NOMO-1 treated with dmso at 0.1 percent for 144 hours (cell line): ENCODE data around the gene PRKAB1.

Experiments used
- DNase-seq: peaks from one replicate; lab custom pipeline; 2025; ENCODE audit not compliant: unreplicated experiment; lab: John Stamatoyannopoulos, UW

The PRKAB1 gene

DNA sequence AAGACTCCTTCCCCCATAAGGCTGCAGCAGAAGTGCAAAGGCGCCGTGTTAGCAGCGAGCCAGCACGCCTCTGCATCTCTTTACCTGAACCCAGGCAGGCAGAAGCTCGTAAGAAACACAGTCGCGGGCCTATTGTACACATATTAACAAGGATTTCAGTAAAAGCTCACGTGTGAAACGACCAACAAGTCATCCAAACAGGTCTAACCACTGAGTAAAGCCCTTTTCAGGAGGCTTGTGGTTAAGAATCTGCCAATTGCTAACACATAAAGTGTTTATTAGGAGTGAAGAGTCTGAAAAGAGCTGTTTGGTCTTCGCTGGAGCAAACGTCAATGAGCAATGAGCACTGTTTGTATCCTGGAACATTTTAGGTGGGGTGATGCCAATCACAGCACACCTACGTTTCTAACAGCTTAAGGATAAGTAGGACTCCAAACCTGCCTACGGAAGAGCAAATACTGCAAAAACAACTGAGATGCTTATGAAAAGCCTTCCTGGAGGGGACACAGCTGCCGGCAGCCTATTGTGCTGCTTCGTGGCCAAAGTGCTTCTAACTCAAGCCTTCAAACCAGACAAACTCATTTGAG is 43.1 kb downstream of the PRKAB1 start:
- no peak for DNase-seq

DNA sequence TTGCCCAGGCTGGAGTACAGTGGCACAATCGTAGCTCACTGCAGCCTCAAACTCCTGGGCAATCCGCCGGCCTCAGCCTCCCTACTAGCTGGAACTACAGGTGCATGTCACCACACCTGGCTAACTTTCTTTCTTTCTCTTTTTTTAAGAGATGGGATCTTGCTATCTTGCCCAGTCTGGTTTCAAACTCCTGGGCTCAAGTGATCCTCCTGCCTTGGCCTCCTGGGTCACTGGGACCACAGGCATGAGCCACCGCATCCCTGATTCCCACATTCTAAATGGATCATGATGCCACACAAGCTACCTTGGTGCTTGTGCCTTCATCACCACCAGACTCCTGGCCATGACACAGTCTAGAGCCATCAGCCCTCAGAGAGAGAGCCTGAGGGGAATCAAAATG is 43.8 kb downstream of the PRKAB1 start:
- DNase-seq = no peak

DNA sequence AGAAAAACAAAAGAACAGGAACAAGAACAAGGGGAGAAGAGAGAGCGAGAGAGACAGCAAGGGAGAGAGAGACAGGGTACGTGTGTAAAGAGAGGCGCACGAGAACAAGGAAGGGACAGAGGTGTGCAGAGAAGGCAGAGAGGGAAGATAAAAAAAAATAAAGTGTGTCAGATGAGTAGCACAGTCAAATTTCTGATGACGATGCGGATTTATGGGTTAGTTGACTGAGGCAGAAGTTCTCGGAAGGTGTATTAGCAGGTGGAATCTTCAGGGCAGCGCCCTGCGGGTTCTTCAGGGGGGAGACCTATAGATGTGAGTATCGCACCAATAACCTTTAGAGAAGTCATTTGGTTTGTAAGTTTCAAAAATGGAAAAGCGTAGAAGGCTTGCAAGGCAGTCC is 44.8 kb downstream of the PRKAB1 start:
- DNase-seq = no peak

DNA sequence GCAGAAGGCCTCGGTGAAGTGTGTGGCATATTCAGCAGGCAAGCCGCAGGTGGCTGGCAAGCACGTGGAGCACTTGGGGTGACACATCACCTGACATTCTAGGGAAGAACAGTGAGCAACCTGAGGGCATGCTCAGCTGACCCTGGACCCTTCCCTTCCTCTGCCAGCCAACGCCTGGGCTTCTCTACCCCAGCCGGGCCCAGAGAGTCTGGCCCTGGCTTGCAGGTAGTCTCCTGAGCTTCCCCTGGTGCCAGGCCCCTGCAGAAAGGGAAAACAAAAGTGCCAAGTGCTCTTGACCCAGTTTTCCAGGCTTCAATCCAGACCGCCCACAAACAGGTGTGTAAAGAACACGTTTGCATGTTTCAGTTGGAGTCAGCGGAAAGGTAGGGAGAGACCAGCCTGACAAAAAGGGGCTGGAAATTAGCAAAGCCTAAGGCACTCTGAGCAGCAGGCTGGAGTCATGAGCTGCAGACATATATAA is 45.7 kb downstream of the PRKAB1 start:
- DNase-seq = no peak

DNA sequence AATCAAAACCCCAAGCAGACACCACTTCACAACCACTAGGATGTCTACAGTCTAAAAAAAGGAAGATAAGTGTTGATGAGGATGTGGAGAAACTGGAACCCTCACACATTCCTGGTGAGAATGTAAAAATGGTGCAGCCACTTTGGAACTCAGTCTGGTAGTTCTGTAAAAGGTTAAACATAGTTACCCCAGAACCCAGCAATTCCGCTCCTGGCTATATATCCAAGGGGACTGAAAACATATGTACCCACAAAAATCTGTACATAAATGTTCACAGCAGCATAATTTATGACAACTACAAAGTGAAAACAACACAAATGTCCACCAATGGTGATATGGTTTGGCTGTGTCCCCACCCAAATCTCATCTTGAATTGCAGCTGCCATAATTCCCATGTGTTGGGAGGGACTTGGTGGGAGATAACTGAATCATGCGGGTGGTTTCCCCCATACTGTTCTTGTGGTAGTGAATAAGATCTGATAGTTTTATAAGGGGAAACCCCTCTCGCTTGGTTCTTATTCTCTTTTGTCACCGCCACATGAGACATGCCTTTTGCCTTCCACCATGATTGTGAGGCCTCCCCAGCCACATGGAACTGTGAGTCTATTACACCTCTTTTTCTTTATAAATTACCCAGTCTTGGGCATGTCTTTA is 46.8 kb downstream of the PRKAB1 start:
- DNase-seq = no peak

DNA sequence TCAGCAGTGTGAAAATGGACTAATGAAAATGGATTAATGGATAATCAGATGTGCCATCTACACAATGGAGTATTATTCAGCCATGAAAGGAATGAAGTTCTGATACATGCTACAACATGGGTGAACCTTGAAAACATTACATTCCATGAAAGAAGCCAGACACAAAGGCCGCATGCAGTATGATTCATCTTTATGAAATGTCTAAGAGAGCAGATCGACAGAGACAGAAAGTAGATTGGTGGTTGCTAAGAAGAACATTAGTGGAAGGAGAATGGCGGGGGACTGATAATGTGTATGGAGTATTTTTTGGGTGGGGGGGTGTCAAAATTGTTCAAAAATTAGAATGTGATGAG is 47.3 kb downstream of the PRKAB1 start:
- no peak for DNase-seq

DNA sequence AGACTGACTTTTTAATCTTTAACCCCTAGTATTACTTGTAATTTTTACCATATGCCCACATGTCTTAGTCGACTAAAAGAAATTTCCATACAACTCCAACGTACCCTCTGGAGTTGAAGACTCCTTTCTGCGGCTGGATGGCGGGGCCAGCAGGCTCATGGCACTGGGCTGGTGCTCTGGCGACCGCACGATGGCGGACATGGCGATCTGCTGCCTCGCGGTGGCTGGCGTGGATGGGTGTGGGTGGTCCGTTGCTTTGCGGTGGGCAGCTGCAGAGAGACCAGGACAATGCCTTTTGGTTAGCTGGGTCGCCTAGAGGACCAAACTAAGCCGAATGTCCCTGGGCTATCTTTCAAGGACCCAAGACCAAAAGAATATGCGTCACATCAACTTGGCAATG is 50.2 kb downstream of the PRKAB1 start:
- no peak for DNase-seq

DNA sequence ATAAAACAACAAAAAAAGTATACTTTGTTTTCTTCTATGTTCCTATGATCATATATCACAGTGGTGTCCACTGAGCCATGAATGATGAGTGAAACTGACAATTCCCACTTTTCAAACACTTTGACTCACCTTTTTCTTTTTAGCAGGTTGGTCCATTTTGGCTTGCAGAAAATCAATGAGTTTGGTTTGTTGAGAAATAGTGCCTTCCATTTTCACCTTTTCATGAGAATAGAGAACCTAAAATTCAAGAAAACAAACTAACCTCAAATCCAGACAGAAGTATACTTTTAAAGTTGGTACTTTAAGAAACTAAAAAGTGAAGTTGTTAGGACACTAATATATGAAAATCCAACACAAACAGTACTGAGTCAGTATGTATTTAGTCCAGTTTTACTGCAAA is 52.4 kb downstream of the PRKAB1 start:
- DNase-seq = no peak

DNA sequence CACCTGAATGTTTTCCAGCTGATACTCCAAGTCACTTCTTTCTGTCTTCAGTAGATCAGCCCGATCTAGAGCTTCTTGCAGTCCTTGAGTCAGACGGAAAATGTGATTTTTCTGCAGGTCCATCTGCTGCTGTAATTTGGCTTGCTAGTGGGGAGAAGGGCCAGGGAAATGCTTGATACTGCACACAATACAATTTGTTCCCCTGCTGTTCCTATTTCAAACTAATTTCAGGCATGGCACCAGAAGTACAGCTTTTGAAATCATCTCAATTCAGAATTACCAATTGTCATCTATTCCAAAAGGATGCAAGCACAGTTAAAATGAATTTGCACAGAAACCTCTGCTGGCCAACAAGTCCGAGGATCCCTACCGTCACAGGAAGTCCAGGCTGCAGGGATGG is 53.4 kb downstream of the PRKAB1 start:
- DNase-seq = no peak

DNA sequence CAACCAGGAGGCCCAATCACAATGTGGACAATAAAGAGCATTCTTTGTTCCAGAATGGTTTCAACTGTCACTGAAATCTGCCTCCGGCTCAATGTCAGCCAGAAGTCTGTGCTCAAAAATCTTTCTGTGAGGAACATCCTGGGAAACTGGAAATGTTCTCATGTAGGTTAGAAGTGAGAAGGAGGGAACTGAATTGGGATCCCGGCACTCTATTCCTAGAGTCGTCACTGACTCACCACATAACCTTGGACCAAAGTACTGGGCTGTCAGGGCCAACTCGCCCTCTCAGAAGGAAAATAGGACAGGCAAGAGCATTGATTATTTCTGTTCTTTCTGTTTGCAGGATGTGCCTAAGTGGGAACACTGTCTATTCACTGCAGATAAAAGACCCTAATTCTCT is 57.6 kb downstream of the PRKAB1 start:
- DNase-seq = no peak

DNA sequence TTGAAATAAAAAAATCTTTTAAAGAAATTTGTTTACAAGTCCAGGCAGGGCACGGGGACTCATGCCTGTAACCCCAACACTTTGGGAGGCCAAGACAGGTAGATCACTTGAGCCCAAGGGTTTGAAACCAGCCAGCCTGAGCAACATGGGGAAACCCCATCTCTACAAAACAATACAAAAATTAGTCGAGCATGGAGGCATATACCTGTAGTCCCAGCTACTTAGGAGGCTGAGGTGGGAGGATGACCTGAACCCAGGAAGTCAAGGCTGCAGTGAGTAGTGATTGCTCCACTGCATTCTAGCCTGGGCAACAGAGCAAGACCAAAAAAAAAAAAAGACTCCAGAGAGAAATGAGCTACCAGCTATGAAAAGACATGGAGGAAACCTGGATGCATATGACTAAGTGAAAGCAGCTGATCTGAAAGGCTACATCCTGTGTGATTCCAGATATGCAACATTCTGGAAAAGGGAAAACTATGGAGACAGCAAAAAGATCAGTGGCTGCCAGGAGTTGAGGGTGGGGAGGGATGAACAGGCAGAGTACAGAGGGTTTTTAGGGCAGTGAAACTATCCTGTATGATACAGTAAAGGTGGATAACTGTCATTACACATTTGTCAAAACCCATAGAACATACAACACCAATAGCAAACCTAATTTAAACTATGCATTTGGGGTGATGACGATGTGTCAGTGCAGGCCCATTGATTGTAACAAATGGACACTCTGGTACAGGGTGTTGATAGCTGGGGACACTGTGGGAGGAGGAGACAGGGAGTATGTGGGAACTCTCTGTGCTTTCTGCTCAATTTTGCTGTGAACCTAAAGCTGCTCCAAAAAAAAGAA is 59.9 kb downstream of the PRKAB1 start:
- DNase-seq = no peak

DNA sequence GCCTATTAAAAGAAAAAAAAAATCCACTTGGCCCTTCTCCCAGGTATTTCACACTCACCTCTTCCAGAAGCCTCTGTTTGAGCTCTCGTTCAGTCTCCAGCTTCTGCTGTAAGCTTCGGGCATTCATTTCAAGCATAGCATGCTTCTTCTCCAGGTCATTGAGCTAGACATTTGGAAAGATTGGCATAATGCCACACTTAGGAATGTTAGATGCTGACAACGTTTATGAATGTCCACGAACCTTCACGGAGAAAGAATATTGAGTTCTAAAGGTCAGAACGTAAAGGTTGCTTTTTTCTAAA is 60.5 kb downstream of the PRKAB1 start:
- DNase-seq = no peak

DNA sequence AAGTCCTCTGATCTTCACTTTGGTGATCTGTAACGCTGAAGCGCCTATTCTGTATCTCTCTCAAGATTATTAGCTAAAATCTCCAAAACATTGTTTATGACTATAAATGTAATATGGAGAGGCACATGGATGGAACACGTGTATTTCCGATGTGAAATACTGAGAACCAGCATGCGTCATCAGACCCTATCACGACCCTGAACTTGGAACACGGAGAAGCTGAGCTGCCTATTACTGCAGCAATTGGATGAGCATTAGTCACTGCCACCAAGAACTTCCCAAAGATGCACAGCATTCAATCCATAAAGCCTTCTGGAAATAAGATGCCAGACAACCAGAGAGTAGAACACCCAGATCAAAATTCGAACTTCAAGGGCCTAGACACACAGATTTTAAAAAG is 61.9 kb downstream of the PRKAB1 start:
- no peak for DNase-seq

DNA sequence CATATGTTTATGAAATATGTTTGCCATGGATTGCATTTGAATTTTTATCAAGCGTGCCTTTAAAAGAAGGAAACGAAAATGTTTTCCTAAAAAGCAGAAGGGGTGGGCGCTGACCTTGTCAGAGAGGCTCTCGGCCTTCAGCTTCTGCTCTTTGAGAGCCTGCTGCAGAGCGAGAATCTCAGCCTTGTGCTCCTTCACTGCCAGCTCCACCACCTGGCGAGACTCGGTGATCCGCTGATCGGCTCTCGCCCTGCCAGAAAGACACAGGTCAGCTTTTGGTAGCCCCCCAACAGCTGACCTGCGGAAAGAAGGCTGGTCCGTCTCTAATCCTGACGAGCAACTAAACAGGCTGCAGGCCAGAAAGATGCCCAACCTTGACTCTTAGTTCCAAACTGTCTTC is 62.4 kb downstream of the PRKAB1 start:
- DNase-seq = no peak
